PC-9 (cell line): ENCODE data around the gene CDK8.

Source experiments
- CTCF ChIP-seq: fragments of 200-600 bp; sonication (generic); conservative IDR thresholded peaks from 2 replicates; pipeline ENCODE4 v1.6.1; 2017; ENCODE audit warnings: mixed run types, antibody characterized with exemption, mild to moderate bottlenecking, moderate library complexity
- EZH2 ChIP-seq: fragments of 200-600 bp; sonication (generic); IDR thresholded peaks from 2 replicates; pipeline ENCODE4 v1.8.0; 2017; ENCODE audit warnings: antibody characterized with exemption, low read depth

- TF ChIP-seq CTCF: no peak
- no peak for TF ChIP-seq EZH2
Observed at GRCh38 chr13:26308836-26309235, 54.9 kb downstream of the CDK8 start.
